ENCODE results near the gene P4HB.

- TF ChIP-seq POLR2A (IDR thresholded peaks at IDR 0.05), result no peak
- no peak for TF ChIP-seq CTCF (IDR thresholded peaks at IDR 0.05)
These were observed 5.6 kb upstream of the P4HB start for GRCh38 chr17:81865733-81866439.
